Right kidney (tissue), 1 donor: ENCODE results near the gene GASK1A.

ENCODE experiments used
- DNase-seq: peaks from one replicate; pipeline ENCODE4 v3.0.0-alpha.2; 2016

The GASK1A gene

DNA sequence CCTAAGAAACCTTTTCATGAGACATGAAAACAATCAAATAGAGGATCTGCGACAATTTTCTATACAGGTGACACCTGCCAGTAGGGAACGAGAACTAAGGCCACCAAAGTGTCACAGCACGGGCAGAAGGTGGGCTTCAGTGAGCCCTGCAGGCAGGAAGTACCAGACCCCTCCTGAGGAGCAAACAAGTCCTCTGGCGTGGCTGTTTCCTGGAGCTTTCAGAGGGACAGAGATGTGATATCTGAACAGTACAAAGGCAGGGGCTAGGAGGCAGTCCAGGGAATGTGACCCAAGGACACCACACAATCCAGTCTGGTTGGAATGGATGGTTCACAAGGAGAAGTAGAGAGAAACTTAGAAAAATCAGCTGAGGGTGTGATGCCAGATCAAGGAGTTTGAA lies 110.0 kb downstream of the GASK1A start:
- DNase-seq, result no peak

DNA sequence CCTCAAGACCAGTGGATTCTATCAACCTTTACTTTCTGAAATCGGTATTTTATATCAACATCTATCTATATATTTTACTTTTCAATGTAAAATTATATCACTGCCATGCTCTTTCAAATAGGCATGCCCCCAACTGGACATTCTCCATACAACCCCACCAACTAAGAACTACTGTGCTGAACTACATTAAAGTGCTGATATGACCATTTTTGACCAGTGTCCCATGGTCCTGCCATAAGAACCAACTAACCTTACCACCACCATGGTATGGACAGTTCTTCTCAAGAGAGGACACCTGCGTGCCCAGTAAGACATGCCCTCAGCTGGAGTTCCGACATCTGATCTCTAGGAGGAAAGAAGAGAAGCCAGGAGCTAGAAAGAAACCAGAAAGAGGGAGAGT lies 111.1 kb downstream of the GASK1A start:
- no peak for DNase-seq

DNA sequence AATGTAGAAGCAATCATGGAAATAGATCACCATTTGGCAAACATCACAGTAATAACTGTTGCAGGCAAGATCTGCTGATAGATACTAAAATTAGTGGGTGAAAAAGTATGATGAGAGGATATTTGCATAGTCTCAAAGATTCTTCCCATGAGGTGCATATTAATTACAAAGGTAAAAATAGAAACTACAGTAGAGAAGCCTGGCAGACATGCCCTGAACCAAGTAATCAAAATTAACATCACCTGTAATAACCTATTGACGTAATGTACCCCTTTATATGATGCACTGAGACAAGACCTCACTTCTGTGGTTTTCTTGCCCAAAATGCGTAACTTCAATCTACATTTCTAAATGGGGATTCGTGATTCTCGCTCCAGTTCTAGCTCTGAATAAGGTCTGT lies 112.4 kb downstream of the GASK1A start:
- no peak for DNase-seq

DNA sequence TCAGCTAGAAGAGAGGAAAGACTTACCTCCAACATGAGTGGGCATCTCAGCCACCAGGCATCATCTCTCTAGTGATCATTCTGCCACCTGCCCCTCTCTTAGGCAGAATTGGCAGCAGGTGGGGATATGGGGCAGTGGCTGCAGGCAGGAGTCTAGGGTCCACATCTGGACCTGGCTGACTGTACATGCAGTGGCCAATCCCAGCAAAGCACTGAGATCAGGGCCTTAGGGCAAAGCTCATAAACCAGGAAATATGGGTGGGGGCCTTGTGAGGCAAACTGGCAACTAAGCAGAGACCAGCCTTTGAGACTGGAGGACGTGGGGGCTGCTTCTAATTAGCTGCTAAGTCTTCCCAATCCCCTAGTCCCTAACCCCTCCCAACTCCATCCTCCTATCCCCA lies 113.9 kb downstream of the GASK1A start:
- DNase-seq, result no peak

DNA sequence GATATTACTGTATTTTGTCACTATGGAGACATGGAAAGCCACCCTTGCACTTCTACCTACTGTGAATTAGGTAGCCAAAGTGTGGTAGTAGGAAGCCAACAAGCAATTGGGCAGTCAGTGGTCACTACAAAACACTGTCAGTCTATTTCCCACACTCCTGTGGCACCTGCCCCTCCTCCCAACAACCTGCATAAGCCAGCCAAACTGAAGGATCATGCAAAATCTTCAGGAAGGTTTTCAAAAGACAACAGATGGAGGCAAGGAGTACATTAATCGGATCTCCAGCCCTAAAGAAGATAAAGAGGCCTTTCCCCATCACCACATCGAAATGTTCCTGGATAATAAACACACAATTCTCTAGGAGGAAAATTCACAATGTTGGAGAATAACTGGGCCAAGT lies 114.9 kb downstream of the GASK1A start:
- DNase-seq, result no peak

DNA sequence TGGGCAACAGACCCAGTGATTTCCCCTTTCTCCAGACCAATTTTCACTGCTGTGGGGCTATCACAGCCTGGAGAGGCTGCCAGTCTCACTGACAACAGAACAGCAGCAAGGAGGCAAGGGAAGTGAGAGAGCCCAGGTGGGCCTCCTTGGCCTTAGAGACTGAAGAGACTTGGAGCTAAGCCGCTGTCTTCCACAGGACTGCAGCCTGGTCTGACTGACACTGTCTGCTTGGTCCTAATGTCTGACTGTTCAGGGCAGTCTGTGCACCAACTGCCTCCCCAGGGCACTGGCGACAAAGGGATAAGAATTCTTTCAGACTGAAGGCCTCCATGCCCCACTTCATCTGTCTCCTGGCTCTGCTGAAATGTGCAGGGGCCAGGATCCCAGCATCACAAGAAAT lies 115.3 kb downstream of the GASK1A start:
- no peak for DNase-seq

DNA sequence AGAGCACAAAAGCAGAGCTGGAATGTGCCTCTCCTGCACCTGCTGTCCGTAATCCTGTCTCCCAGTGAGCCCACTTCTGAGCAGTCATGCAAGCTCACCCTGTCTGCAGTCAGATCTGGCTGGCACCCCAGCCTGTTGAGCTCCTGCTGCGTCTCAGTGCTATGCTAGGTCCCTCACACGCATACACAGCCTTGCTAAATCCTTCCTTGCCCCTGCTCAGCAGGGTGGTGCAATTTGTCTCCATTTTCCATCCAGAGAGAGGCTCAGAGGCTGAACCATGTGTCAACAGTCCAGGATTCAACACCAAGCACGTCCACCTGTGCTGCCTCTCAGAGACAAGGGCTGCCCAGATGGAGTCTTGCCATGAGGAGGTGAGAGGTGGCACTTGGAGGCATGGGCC lies 115.7 kb downstream of the GASK1A start:
- DNase-seq, result no peak

DNA sequence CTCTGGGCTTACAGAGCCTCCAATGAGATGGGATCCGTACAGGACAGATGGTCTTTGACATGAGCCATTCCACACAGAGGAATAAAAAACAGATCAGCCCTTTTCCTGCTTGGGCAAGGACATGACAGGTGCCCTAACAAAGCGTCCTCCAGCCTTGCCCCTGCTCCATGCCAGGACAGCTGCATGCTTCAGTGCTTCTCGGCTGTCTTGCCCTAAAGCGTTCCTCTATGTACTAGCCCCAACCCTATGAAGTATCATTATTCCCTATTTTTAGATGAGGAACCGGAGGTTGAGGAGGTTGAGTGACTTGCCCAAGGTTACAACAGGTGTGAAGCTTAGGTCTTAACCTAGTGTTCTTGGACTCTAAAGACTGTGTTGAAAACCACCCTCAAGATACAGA lies 116.3 kb downstream of the GASK1A start:
- no peak for DNase-seq

DNA sequence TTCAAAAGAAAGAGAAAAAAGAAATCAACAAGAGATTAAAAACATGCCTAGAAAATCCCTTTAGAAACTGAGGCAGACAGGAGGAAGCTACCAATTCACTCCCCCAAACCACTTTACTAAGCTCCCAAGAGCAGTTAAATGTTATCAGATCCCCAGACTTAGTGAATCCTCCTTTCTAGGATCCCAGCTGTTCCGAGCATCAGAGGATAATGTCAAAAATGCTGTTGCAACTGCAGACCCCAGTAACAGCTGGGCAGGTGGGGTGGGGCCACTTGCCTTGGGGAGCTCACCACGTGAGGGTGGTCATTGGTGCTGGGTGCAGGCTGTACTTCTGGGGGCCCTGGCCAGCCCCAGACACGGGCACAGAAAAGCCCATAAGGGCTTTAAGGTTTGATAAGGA lies 117.7 kb downstream of the GASK1A start:
- DNase-seq, result no peak

DNA sequence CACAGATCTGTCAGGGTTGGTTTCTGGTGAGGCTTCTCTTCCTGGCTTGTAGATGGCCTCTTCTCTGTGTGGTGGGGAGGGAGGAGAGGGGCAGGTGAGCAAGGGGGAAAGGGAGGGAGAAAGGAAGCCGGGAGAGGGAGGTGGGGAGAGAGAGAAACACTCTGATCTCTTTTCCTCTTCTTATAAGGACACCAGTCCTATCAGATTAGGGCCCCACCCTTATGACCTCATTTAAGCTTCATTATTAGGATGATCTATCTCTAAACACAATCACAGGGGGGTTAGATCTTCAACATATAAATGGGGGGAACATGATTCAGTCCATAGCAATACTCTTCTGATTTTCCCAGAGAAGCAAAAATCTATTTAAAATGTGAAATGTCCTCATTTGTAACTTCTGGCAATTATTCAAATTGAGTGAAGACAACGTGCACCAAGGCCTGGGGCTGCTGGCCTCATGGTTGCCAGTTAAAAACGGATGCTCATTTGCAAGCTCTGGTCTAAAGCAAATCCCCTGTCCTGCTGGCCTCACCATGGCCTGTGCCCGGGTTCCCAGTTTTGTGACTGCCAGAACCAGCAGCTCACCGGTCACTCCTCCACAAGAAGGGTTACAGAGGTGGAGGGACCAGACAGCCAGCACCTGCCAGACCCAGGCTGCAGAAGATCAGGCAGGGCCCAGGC lies 118.4 kb downstream of the GASK1A start:
- DNase-seq, result no peak

DNA sequence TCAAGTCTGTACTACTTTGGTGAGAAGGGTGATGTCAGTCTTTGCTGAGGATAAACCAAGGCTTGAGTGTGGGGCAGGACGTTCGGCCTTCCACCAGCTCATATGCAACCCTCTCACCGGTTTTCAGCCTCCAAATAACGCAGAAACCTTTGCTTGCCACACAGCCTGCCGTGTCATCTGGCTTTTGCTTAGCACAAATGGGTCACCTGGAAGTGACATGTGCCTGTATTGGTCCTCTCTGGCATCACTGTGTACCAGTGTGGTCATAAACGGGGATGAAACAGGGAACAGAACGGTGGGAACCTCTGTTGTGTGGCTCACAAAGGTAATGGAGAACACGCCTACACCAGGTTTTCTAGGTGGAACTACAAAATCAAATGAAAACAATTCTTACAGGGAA lies 119.7 kb downstream of the GASK1A start:
- no peak for DNase-seq

DNA sequence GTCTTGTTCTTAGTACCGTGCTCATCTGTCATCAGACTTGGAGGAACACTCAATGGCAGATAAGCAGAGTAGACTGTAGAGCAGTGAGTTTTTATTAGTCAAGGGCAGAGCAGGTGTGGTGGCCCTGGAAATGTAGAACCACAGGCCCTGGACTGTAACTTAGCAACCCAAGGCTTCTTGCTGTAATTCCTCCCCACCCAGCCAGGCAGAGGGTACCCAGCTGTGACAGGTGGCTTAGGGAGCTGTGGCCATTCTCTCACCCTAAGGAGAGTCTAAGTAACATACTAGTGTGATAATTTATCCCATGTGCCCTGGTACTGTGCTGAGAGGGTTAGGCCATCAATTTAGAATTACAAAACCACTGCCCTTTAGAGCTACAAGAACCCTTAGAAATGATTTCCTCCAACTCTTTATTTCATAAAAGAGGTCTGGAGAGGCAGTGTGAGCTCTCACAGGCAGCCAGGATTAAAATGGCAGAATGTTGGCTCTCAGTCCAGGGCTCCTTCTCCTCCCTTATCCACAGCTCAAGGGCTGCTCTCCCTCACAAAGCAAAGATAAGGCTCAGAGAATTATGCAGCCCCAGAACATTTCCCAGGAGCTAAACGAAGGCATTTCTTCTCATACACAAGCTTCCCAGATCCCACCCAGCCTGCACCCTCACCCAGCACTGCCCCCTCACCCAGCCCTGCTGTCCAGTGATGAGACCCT lies 123.8 kb downstream of the GASK1A start:
- no peak for DNase-seq

DNA sequence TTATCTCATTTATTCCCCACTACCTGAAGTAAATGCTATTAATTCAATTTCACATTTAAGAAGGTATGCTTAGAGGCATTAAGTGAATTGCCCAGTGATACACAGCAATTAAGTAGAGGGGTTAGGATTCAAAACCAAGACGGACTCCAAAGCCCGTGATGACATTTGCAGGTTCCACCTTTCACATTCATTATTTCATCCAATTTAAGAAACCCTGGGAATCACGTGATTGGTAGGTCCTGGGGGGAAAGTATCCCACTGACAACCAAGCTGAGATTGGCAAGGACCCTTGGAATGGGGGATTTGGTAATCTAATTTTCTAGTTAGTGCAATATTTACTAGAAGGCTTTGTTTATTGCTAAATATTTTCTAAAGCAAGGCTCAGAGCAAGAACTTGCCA lies 124.9 kb downstream of the GASK1A start:
- no peak for DNase-seq

DNA sequence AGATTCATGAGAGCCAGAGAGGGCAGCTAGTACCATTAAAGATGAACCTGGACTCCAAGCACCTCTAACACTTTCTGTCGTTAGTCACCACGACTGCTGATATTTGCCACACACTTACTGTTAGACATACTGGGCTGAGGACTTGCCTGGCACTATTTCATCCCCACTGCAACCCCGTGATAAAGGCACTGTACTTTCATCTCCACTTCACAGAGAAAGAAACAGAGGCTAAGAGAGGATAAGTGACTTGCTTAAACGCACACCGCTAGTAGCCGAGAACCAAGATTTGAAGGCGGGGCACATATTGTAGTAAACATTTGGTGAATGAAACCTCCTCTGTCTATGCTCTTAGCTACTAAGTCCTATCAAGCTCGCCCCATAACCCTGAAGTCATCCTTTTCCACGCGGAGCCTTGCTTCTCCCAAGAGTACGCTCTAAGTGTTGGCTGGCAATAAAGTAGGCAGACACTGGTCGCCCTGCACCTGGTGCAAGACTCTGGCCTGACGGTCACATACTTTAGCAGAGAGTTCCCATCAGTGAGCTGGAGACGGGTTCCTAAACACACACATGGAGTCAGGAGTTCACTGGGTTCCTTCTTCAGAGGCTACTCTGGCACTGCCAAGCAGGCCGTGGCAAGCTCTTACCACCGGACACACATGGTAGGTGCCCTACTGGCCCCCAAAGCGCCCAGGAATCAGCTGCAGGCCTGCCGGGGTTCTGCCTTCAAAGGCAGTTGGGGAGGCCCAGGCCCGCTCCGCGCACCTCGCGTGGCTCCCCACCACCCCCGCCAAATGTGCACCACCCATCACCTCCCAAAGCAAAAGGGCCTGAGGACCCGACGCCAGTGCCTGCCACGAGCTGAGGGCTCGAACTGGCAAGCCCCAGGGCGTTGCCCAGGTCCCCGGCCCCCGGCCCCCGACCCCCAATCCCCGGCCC lies 125.8 kb downstream of the GASK1A start:
- peak; percentile 31 for DNase-seq

DNA sequence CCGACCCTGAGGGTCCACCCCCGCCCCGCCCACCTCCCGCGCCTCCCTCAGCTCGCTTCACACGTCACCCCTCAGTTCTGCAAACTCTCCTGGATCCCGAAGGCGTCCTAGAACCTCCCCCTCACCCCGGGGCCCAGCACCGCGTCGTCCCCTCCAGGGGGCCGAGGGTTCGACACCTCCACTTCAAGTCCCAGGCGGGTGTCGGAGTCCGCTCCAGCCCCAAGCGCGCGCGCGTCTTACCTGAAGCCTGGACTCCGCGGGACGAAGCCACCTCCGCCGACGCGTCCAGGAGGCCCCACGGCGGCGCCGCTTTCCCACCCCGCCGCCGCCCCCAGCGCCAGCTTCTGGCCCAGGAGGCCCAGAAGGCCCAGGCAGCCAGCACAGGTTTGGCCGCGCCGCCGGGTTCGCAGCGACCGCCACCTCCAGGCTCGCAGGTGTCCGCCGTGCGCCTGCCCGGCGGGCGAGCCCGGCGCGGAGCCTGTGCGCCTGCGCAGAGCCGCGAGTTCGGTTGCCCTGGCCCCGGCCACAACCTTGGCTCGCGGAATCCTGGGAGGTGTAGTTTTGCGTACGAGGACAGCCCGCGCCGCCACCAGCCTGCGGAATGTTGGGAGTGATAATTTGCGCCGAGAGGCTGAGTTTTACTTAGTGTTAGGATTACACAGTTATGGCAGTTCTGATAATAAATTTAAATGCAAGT lies 126.6 kb downstream of the GASK1A start, which contains the start of gene POMGNT2:
Gene POMGNT2, minus strand, starts transcription at position 484 of the 697 bp plus-strand sequence. CDS start 24,648 bp downstream, outside the sequence.
- peak; percentile 85 for DNase-seq

DNA sequence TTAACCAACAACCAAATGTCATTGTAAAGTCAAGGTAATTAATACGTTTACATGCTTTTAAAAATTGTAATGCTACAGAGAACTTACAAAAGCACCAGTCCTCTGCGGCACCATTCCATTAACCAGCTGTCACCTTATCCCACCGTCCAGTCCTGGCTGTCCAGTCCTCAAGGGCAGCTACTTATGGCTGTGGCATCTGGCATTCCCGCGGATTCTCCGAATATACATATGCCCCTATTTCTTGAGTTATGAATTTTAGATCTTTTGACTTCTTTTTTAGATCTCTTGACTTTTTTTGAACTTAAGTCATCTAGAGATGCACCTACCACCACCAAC lies 127.2 kb downstream of the GASK1A start:
- DNase-seq, result no peak
